HEK293T (cell line): ENCODE measurements around the gene STT3B.

Experiments used
- BHLHE40 ChIP-seq: fragments of 450-650 bp; IDR thresholded peaks from 2 replicates; pipeline ENCODE4 v1.6.1; 2016; ENCODE audit warnings: mild to moderate bottlenecking, moderate library complexity, borderline replicate concordance
- ELF4 ChIP-seq: fragments of 450-650 bp; IDR thresholded peaks from 2 replicates; pipeline ENCODE4 v1.6.1; 2017; ENCODE audit warnings: antibody characterized with exemption
- FOXK2 ChIP-seq: fragments of 450-650 bp; IDR thresholded peaks from 2 replicates; pipeline ENCODE4 v1.6.1; 2016; ENCODE audit warnings: mild to moderate bottlenecking
- LEF1 ChIP-seq: fragments of 450-650 bp; IDR thresholded peaks from 2 replicates; pipeline ENCODE4 v1.6.1; 2017; ENCODE audit warnings: mild to moderate bottlenecking, borderline replicate concordance
- PKNOX1 ChIP-seq: fragments of 450-650 bp; IDR thresholded peaks from 2 replicates; pipeline ENCODE4 v1.6.1; 2016
- SP1 ChIP-seq: fragments of 450-650 bp; IDR thresholded peaks from 2 replicates; pipeline ENCODE4 v1.6.1; 2017
- TARDBP ChIP-seq: fragments of 450-650 bp; IDR thresholded peaks from 2 replicates; pipeline ENCODE4 v1.6.1; 2016

- TF ChIP-seq BHLHE40, result no peak
- no peak for TF ChIP-seq FOXK2
- TF ChIP-seq LEF1, result no peak
- no peak for TF ChIP-seq ELF4
- TF ChIP-seq PKNOX1, result no peak
- no peak for TF ChIP-seq TARDBP
- TF ChIP-seq SP1, result no peak
Measured at GRCh38 chr3:31596176-31596575, 63.5 kb downstream of the STT3B start.
